Activated T-cell treated with anti-CD3 and anti-CD28 coated beads, Interleukin-2, amount 50 U/mL, for 4 hours (primary cell): ENCODE data around the gene MOB3B. TPM values are rescaled to one million over a fixed set of nuclear protein-coding genes. Genes with fewer than 3 reads are reported as not detected.

Source experiments
- ATAC-seq, 2 donors: fragments of 200-7000 bp; cut with Tn5 transposase; one replicate each; pipeline ENCODE4 v1.10.0; 2021
- DNase-seq: peaks from one replicate; pipeline ENCODE4 v3.0.0-alpha.2; 2020
- H3K27me3 Mint-ChIP-seq: one replicate; pipeline ENCODE4 v1.8.0; 2021; ENCODE audit warnings: low read depth, mixed read lengths
- H3K36me3 Mint-ChIP-seq: one replicate; pipeline ENCODE4 v1.8.0; 2022; ENCODE audit warnings: mixed read lengths; ENCODE audit not compliant: insufficient read depth
- H3K4me1 Mint-ChIP-seq: one replicate; pipeline ENCODE4 v1.8.0; 2021; ENCODE audit warnings: low read depth, mixed read lengths
- H3K4me3 Mint-ChIP-seq: one replicate; pipeline ENCODE4 v1.8.0; 2021; ENCODE audit warnings: mild to moderate bottlenecking, moderate library complexity, mixed read lengths
- H3K9me3 Mint-ChIP-seq: one replicate; pipeline ENCODE4 v1.8.0; 2021; ENCODE audit warnings: mixed read lengths
- total RNA-seq, 3 donors: library from RNA; stranded (reverse); gene quantifications; one replicate each; pipeline ENCODE4 v1.2.1, GENCODE V29; 2021

MOB3B gene
- total RNA-seq, 3 donors from 2014 or later: 0.45 to 0.96 (median 0.57) TPM

GRCh38 chr9:27391040-27391895 is 138.3 kb downstream of the MOB3B start:
- Mint-ChIP-seq H3K9me3 (no peaks in the 10 kb centered on the region), H3K36me3 (peaks cover 1% of the 10 kb centered on the region), H3K27me3 (no peaks in the 10 kb centered on the region), H3K4me3 (no peak overlapping the region), H3K4me1 (no peaks in the 10 kb centered on the region)
- ATAC-seq (no peak), DNase-seq (no peak)

- no peak for DNase-seq
- no peaks in the 10 kb centered on the region for H3K27me3 Mint-ChIP-seq
- H3K9me3 Mint-ChIP-seq: no peaks in the 10 kb centered on the region
- H3K36me3 Mint-ChIP-seq: peaks cover 1% of the 10 kb centered on the region
- H3K4me3 Mint-ChIP-seq: no peak overlapping the region
- ATAC-seq: no peak
- H3K4me1 Mint-ChIP-seq: no peaks in the 10 kb centered on the region
These were observed 141.5 kb downstream of the MOB3B start for GRCh38 chr9:27388150-27388549.

GRCh38 chr9:27387722-27388121 is 141.9 kb downstream of the MOB3B start:
- no peak for ATAC-seq
- no peaks in the 10 kb centered on the region for H3K27me3 Mint-ChIP-seq

GRCh38 chr9:27386571-27387091 is 143.0 kb downstream of the MOB3B start:
- ATAC-seq (no peak), DNase-seq (no peak)
- Mint-ChIP-seq H3K4me1 (no peaks in the 10 kb centered on the region), H3K36me3 (peaks cover 1% of the 10 kb centered on the region), H3K4me3 (no peak overlapping the region), H3K27me3 (no peaks in the 10 kb centered on the region), H3K9me3 (no peaks in the 10 kb centered on the region)

More at GRCh38 chr9:27387722-27388121, 141.9 kb downstream of the MOB3B start:
- Mint-ChIP-seq H3K36me3 (peaks cover 1% of the 10 kb centered on the region), H3K4me1 (no peaks in the 10 kb centered on the region), H3K9me3 (no peaks in the 10 kb centered on the region), H3K4me3 (no peak overlapping the region)
- no peak for DNase-seq

GRCh38 chr9:27385606-27386322 is 143.8 kb downstream of the MOB3B start:
- no peak for ATAC-seq
- H3K4me1 Mint-ChIP-seq: no peaks in the 10 kb centered on the region
- H3K36me3 Mint-ChIP-seq: peaks cover 1% of the 10 kb centered on the region
- H3K27me3 Mint-ChIP-seq: no peaks in the 10 kb centered on the region
- H3K4me3 Mint-ChIP-seq: no peak overlapping the region
- H3K9me3 Mint-ChIP-seq: no peaks in the 10 kb centered on the region
- no peak for DNase-seq

GRCh38 chr9:27384262-27385014 is 145.2 kb downstream of the MOB3B start:
- Mint-ChIP-seq H3K9me3 (no peaks in the 10 kb centered on the region), H3K4me1 (peaks cover 1% of the 10 kb centered on the region), H3K36me3 (peaks cover 1% of the 10 kb centered on the region), H3K27me3 (no peaks in the 10 kb centered on the region), H3K4me3 (no peak overlapping the region)
- ATAC-seq (no peak), DNase-seq (no peak)

- H3K36me3 Mint-ChIP-seq: peaks cover 1% of the 10 kb centered on the region
- DNase-seq (no peak), ATAC-seq (no peak)
- no peaks in the 10 kb centered on the region for H3K27me3 Mint-ChIP-seq
- H3K4me1 Mint-ChIP-seq: peaks cover 4% of the 10 kb centered on the region
- no peaks in the 10 kb centered on the region for H3K9me3 Mint-ChIP-seq
- no peak overlapping the region for H3K4me3 Mint-ChIP-seq
These were observed 146.1 kb downstream of the MOB3B start for GRCh38 chr9:27383524-27383923.

GRCh38 chr9:27382975-27383374 is 146.6 kb downstream of the MOB3B start:
- no peak for ATAC-seq
- H3K27me3 Mint-ChIP-seq: no peaks in the 10 kb centered on the region
- no peak for DNase-seq

GRCh38 chr9:27382308-27382707 is 147.3 kb downstream of the MOB3B start:
- Mint-ChIP-seq H3K27me3 (no peaks in the 10 kb centered on the region), H3K4me1 (peaks cover 4% of the 10 kb centered on the region), H3K36me3 (peaks cover 1% of the 10 kb centered on the region), H3K4me3 (no peak overlapping the region), H3K9me3 (no peaks in the 10 kb centered on the region)
- DNase-seq (no peak), ATAC-seq (no peak)

More at GRCh38 chr9:27382975-27383374, 146.6 kb downstream of the MOB3B start:
- no peaks in the 10 kb centered on the region for H3K9me3 Mint-ChIP-seq
- H3K4me3 Mint-ChIP-seq: no peak overlapping the region
- H3K4me1 Mint-ChIP-seq: peaks cover 4% of the 10 kb centered on the region
- peaks cover 1% of the 10 kb centered on the region for H3K36me3 Mint-ChIP-seq

GRCh38 chr9:27379311-27380251 is 150.0 kb downstream of the MOB3B start:
- ATAC-seq: peak; percentile 46 to 72
- no peak for DNase-seq
- H3K9me3 Mint-ChIP-seq: no peaks in the 10 kb centered on the region
- peaks cover 4% of the 10 kb centered on the region for H3K4me1 Mint-ChIP-seq
- H3K36me3 Mint-ChIP-seq: no peaks in the 10 kb centered on the region
- H3K27me3 Mint-ChIP-seq: no peaks in the 10 kb centered on the region
- no peak overlapping the region for H3K4me3 Mint-ChIP-seq

- H3K4me1 Mint-ChIP-seq: peaks cover 4% of the 10 kb centered on the region
- no peaks in the 10 kb centered on the region for H3K36me3 Mint-ChIP-seq
- H3K4me3 Mint-ChIP-seq: no peak overlapping the region
- no peaks in the 10 kb centered on the region for H3K9me3 Mint-ChIP-seq
- ATAC-seq: no peak
- H3K27me3 Mint-ChIP-seq: no peaks in the 10 kb centered on the region
- no peak for DNase-seq
These were observed 151.7 kb downstream of the MOB3B start for GRCh38 chr9:27377811-27378456.

GRCh38 chr9:27377147-27377807 is 152.3 kb downstream of the MOB3B start:
- no peaks in the 10 kb centered on the region for H3K36me3 Mint-ChIP-seq
- no peak overlapping the region for H3K4me3 Mint-ChIP-seq
- no peaks in the 10 kb centered on the region for H3K27me3 Mint-ChIP-seq
- no peak for DNase-seq
- no peaks in the 10 kb centered on the region for H3K9me3 Mint-ChIP-seq
- ATAC-seq: no peak
- peaks cover 4% of the 10 kb centered on the region for H3K4me1 Mint-ChIP-seq
